HG02973 (cell line): ENCODE measurements around the gene OTOP3.
"Not testable (repeated sequence)": the region's sequence is repeated elsewhere in the genome, so short reads cannot be mapped to it uniquely, and the experiment has no call there.

Source experiments
- ATAC-seq: cut with Tn5 transposase; IDR thresholded peaks from one replicate; pipeline ENCODE4 v1.9.1; 2021; ENCODE audit warnings: moderate library complexity; ENCODE audit not compliant: unreplicated experiment

The OTOP3 gene, protein sequence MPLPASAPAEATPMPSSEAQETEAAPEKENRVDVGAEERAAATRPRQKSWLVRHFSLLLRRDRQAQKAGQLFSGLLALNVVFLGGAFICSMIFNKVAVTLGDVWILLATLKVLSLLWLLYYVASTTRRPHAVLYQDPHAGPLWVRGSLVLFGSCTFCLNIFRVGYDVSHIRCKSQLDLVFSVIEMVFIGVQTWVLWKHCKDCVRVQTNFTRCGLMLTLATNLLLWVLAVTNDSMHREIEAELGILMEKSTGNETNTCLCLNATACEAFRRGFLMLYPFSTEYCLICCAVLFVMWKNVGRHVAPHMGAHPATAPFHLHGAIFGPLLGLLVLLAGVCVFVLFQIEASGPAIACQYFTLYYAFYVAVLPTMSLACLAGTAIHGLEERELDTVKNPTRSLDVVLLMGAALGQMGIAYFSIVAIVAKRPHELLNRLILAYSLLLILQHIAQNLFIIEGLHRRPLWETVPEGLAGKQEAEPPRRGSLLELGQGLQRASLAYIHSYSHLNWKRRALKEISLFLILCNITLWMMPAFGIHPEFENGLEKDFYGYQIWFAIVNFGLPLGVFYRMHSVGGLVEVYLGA

GRCh38 chr17:74935585-74936469 lies at the start of gene OTOP3:
Gene OTOP3, plus strand, starts transcription at chr17:74935898. Its CDS starts 24 bp downstream, at chr17:74935922.
- ATAC-seq: no peak

- ATAC-seq: no peak
These were observed 47.2 kb upstream of the OTOP3 start for GRCh38 chr17:74888469-74888868.

DNA sequence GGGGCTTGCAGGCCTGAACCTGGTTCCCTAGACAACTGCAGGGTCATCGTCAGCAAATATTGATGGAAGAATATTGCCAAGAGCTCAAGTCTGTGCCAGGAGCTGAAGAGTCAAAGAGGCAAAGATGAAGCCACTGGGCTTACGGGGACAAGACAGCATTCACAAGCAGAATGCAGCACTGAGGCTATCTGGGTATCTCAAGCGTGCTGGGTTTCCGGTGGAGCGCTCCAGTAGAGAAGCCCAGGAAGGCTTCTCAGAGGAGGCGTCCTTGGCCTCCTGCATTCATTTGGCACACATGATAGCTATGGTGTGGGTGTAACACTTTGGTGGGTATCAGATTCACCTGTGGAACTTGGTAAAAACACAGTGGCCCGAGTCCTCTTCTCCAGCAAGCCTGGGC lies 45.1 kb upstream of the OTOP3 start:
- no peak for ATAC-seq

DNA sequence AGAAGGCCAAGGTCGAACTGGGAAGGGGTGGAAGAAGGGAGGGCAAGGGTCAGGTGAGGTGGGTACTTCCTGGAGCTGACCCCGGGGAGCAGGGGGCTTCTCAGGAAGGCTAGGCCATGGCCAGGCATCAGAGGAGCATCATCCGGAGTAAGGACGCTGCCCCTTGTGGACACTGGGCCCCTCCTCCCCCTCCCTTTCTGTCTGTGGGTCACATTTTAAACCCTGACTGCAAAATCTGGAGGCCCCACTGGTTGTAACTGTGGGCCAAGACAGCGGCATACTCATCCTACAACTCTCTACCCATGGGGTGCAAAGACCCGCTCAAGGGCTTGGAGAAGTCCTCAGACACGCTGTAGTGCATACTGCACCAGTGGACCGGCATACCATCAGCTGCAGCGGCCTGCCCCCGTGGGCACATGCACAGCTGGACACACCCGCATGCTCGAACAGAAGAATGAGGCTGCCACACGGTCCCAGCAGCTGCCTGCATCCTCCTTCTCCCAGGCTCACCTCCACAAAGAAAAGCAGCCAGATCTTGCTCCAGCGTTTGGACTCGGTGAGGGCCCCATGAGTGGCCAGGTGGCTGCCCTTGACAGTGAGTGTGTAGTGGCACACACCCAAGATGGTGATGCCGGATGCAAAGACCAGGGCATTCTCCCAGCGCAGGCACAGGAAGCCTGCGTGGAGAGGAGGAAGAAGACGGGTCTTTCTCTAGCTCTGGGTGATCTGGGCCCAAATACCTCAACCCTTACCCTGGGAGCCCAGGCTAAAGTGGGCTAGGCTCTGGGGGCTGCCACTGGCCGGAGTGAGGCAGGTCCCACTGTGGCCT lies 43.5 kb upstream of the OTOP3 start:
- no peak for ATAC-seq

GRCh38 chr17:74892974-74893911 lies 42.5 kb upstream of the OTOP3 start, which contains the start of gene FADS6:
Gene FADS6, minus strand, starts transcription at chr17:74893633. Its CDS starts 38 bp downstream, at chr17:74893595.
- no peak for ATAC-seq

GRCh38 chr17:74893936-74894671 lies 41.6 kb upstream of the OTOP3 start:
- ATAC-seq: no peak

GRCh38 chr17:74898376-74898946 lies 37.2 kb upstream of the OTOP3 start:
- ATAC-seq: no peak

GRCh38 chr17:74900208-74900607 lies 35.5 kb upstream of the OTOP3 start:
- no peak for ATAC-seq

- ATAC-seq: no peak
These were observed 34.2 kb upstream of the OTOP3 start for GRCh38 chr17:74901353-74902135.

- ATAC-seq: no peak
These were observed 32.7 kb upstream of the OTOP3 start for GRCh38 chr17:74903034-74903433.

GRCh38 chr17:74903671-74904070 lies 32.0 kb upstream of the OTOP3 start:
- ATAC-seq: no peak

- ATAC-seq: no peak
These were observed 30.9 kb upstream of the OTOP3 start for GRCh38 chr17:74904687-74905409.

- not testable (repeated sequence) for ATAC-seq
These were observed 29.4 kb upstream of the OTOP3 start for GRCh38 chr17:74906214-74906793.

DNA sequence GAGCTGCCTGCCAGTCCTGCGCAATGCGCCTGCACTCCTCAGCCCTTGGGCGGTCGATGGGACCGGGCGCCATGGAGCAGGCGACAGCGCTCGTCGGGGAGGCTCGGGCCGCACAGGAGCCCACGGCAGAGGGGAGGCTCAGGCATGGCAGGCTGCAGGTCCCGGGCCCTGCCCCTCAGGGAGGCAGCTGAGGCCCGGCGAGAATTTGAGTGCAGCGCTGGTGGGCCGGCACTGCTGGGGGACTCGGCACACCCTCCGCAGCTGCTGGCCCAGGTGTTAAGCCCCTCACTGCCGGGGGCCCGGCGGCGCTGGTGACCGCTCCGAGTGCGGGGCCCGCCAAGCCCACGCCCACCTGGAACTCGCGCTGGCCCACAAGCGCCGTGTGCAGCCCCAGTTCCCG lies 28.7 kb upstream of the OTOP3 start:
- ATAC-seq: no peak

- ATAC-seq: not testable (repeated sequence)
These were observed 26.6 kb upstream of the OTOP3 start for GRCh38 chr17:74909097-74909496.

DNA sequence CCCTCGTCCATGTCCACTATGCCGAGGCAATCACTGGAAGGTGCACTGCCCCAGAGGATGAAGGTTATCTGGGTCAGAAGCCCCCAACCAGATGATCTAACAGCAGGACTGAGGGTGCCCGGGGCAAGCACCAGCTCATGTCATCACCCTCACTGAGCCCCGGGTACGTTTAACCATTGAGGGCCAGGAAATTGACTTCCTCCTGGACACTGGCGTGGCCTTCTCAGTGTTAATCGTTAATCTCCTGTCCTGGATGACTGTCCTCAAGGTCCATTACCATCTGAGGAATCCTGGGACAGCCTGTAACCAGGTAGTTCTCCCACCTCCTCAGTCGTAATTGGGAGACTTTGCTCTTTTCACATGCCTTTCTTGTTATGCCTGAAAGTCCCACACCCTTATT lies 24.3 kb upstream of the OTOP3 start:
- ATAC-seq: not testable (repeated sequence)
